ENCODE measurements around the gene GTSE1.

Gene GTSE1

GRCh38 chr22:46374663-46375474 lies 78.2 kb downstream of the GTSE1 start:
- Histone ChIP-seq H3K36me3 (no peaks in the 10 kb centered on the region), H3K4me3 (ENCODE audit: low read depth, low read length) (no peak overlapping the region), H3K27ac (no peak overlapping the region), H3K27me3 (ENCODE audit: insufficient read depth, low read depth, severe bottlenecking) (no peaks in the 10 kb centered on the region), H3K9me3 (ENCODE audit: severe bottlenecking) (peaks cover 3% of the 10 kb centered on the region)
- no peak for DNase-seq
- TF ChIP-seq CTCF (IDR thresholded peaks at IDR 0.05; ENCODE audit: low read depth, low read length) = no peak

- no peak for TF ChIP-seq CTCF (IDR thresholded peaks at IDR 0.05; ENCODE audit: low read depth, low read length)
- H3K9me3 ChIP-seq (ENCODE audit: severe bottlenecking) = peaks cover 3% of the 10 kb centered on the region
- no peak for DNase-seq
- no peaks in the 10 kb centered on the region for H3K27me3 ChIP-seq (ENCODE audit: insufficient read depth, low read depth, severe bottlenecking)
- H3K36me3 ChIP-seq = no peaks in the 10 kb centered on the region
- H3K27ac ChIP-seq = no peak overlapping the region
- no peak overlapping the region for H3K4me3 ChIP-seq (ENCODE audit: low read depth, low read length)
Observed at GRCh38 chr22:46376111-46376510, 79.4 kb downstream of the GTSE1 start.

- H3K4me3 ChIP-seq (ENCODE audit: low read depth, low read length) = no peak overlapping the region
- TF ChIP-seq CTCF (IDR thresholded peaks at IDR 0.05; ENCODE audit: low read depth, low read length) = no peak
- H3K36me3 ChIP-seq = no peaks in the 10 kb centered on the region
- H3K27me3 ChIP-seq (ENCODE audit: insufficient read depth, low read depth, severe bottlenecking) = no peaks in the 10 kb centered on the region
- no peak for DNase-seq
- peaks cover 3% of the 10 kb centered on the region for H3K9me3 ChIP-seq (ENCODE audit: severe bottlenecking)
- H3K27ac ChIP-seq = no peak overlapping the region
Observed at GRCh38 chr22:46376908-46377524, 80.3 kb downstream of the GTSE1 start.

GRCh38 chr22:46377525-46378425 lies 81.1 kb downstream of the GTSE1 start:
- no peaks in the 10 kb centered on the region for H3K36me3 ChIP-seq
- H3K9me3 ChIP-seq (ENCODE audit: severe bottlenecking) = peaks cover 3% of the 10 kb centered on the region
- H3K27ac ChIP-seq = no peak overlapping the region
- H3K4me3 ChIP-seq (ENCODE audit: low read depth, low read length) = no peak overlapping the region
- no peaks in the 10 kb centered on the region for H3K27me3 ChIP-seq (ENCODE audit: insufficient read depth, low read depth, severe bottlenecking)
- DNase-seq = no peak
- no peak for TF ChIP-seq CTCF (IDR thresholded peaks at IDR 0.05; ENCODE audit: low read depth, low read length)

GRCh38 chr22:46378426-46379065 lies 81.9 kb downstream of the GTSE1 start:
- no peaks in the 10 kb centered on the region for H3K27me3 ChIP-seq (ENCODE audit: insufficient read depth, low read depth, severe bottlenecking)
- H3K27ac ChIP-seq = no peak overlapping the region
- no peak for TF ChIP-seq CTCF (IDR thresholded peaks at IDR 0.05; ENCODE audit: low read depth, low read length)
- DNase-seq = no peak
- peaks cover 3% of the 10 kb centered on the region for H3K9me3 ChIP-seq (ENCODE audit: severe bottlenecking)
- H3K36me3 ChIP-seq = no peaks in the 10 kb centered on the region
- H3K4me3 ChIP-seq (ENCODE audit: low read depth, low read length) = no peak overlapping the region

All from WERI-Rb-1 (cell line).